Gastrocnemius medialis (tissue), 4 donors: Measurements from ENCODE around the gene TRDMT1.

ENCODE experiments used
- CTCF ChIP-seq, 5 experiments: fragments of 450-650 bp in 3 of 5; fragments of 200-600 bp in 2 of 5; sonication (generic) in 2 of 5; IDR thresholded peaks in 4 of 5; conservative IDR thresholded peaks in 1 of 5; 1 replicate in 4 of 5; 2 replicates in 1 of 5; pipeline ENCODE4 v1.5.1; 2016 to 2019; ENCODE audit warnings: antibody characterized with exemption in 5 of 5, mild to moderate bottlenecking in 3 of 5, moderate library complexity in 3 of 5
- POLR2A ChIP-seq, 2 donors: fragments of 450-650 bp; IDR thresholded peaks; one replicate each; pipeline ENCODE4 v1.6.1; 2017; ENCODE audit warnings: antibody characterized with exemption in 2 of 2, mild to moderate bottlenecking in 2 of 2, moderate library complexity in 2 of 2

GRCh38 chr10:17213646-17214349, 12.3 kb upstream of the TRDMT1 start:
- TF ChIP-seq CTCF (IDR thresholded peaks at IDR 0.05 in 4 of 5, conservative IDR thresholded peaks at IDR 0.05 in 1 of 5) (no peak), POLR2A (IDR thresholded peaks at IDR 0.05) (no peak)
